ENCODE results near the gene UBAP2.

The UBAP2 gene

GRCh38 chr9:34065541-34065940 lies 16.9 kb upstream of the UBAP2 start:
- H2AFZ ChIP-seq (ENCODE audit: insufficient read depth, low read length, poor library complexity), result no peak overlapping the region
- no peak overlapping the region for H3K9ac ChIP-seq (ENCODE audit: low read length)
- no peaks in the 10 kb centered on the region for H3K36me3 ChIP-seq (ENCODE audit: control insufficient read depth in 1 of 2, insufficient read depth in 2 of 2, low read length in 2 of 2)
- no peak overlapping the region for H3K18ac ChIP-seq (ENCODE audit: low read length)
- no peaks in the 10 kb centered on the region for H3K27me3 ChIP-seq (ENCODE audit: insufficient read depth, low read length)
- H3K4me3 ChIP-seq (ENCODE audit: low read depth, low read length), result no peak overlapping the region
- no peak overlapping the region for H4K12ac ChIP-seq (ENCODE audit: low read depth, low read length)
- H3K4ac ChIP-seq (ENCODE audit: low read depth, low read length), result no peak overlapping the region
- DNase-seq, result no peak
- no peaks in the 10 kb centered on the region for H3K4me1 ChIP-seq (ENCODE audit: control insufficient read depth in 1 of 2, insufficient read depth in 2 of 2, low read length in 2 of 2)
- H3K14ac ChIP-seq (ENCODE audit: low read length), result no peak overlapping the region
- no peak overlapping the region for H4K91ac ChIP-seq (ENCODE audit: low read depth, low read length)
- no peaks in the 10 kb centered on the region for H3K9me3 ChIP-seq (ENCODE audit: insufficient read depth, low read depth, low read length)
- H2BK5ac ChIP-seq (ENCODE audit: low read depth, low read length, poor library complexity), result no peak overlapping the region
- H3K79me1 ChIP-seq (ENCODE audit: low read length), result peaks cover 1% of the 10 kb centered on the region
- no peaks in the 10 kb centered on the region for H3K79me2 ChIP-seq (ENCODE audit: control insufficient read depth, insufficient read depth, low read length, poor library complexity)
- H2BK120ac ChIP-seq (ENCODE audit: insufficient read depth, low read length, poor library complexity), result no peak overlapping the region
- no peak overlapping the region for H3K4me2 ChIP-seq (ENCODE audit: low read length)
- no CpG with 5 or more reads among the region's 3 CpGs for WGBS (ENCODE audit: extremely low coverage, insufficient coverage, insufficient read length)
- H2BK12ac ChIP-seq (ENCODE audit: low read length), result no peak overlapping the region
- H3K27ac ChIP-seq (ENCODE audit: low read depth, low read length), result no peak overlapping the region
- H2AK5ac ChIP-seq (ENCODE audit: low read length), result no peak overlapping the region
- H4K8ac ChIP-seq (ENCODE audit: low read depth, low read length), result no peak overlapping the region
- no peak overlapping the region for H3K23ac ChIP-seq (ENCODE audit: low read length)

GRCh38 chr9:34059954-34060353 lies 11.3 kb upstream of the UBAP2 start:
- no peaks in the 10 kb centered on the region for H3K79me1 ChIP-seq (ENCODE audit: low read length)
- no peaks in the 10 kb centered on the region for H3K79me2 ChIP-seq (ENCODE audit: control insufficient read depth, insufficient read depth, low read length, poor library complexity)
- no peak overlapping the region for H3K4ac ChIP-seq (ENCODE audit: low read depth, low read length)
- H4K12ac ChIP-seq (ENCODE audit: low read depth, low read length), result no peak overlapping the region
- DNase-seq, result no peak
- H3K4me2 ChIP-seq (ENCODE audit: low read length), result no peak overlapping the region
- H3K27ac ChIP-seq (ENCODE audit: low read depth, low read length), result no peak overlapping the region
- no peaks in the 10 kb centered on the region for H3K36me3 ChIP-seq (ENCODE audit: control insufficient read depth in 1 of 2, insufficient read depth in 2 of 2, low read length in 2 of 2)
- H2BK5ac ChIP-seq (ENCODE audit: low read depth, low read length, poor library complexity), result no peak overlapping the region
- no peak overlapping the region for H2AK5ac ChIP-seq (ENCODE audit: low read length)
- no peak overlapping the region for H2AFZ ChIP-seq (ENCODE audit: insufficient read depth, low read length, poor library complexity)
- WGBS (ENCODE audit: extremely low coverage, insufficient coverage, insufficient read length), result no CpG with 5 or more reads among the region's 3 CpGs
- no peaks in the 10 kb centered on the region for H3K27me3 ChIP-seq (ENCODE audit: insufficient read depth, low read length)
- no peak overlapping the region for H3K14ac ChIP-seq (ENCODE audit: low read length)
- H3K9ac ChIP-seq (ENCODE audit: low read length), result no peak overlapping the region
- H2BK120ac ChIP-seq (ENCODE audit: insufficient read depth, low read length, poor library complexity), result no peak overlapping the region
- H2BK12ac ChIP-seq (ENCODE audit: low read length), result no peak overlapping the region
- H3K18ac ChIP-seq (ENCODE audit: low read length), result no peak overlapping the region
- H3K4me1 ChIP-seq (ENCODE audit: control insufficient read depth in 1 of 2, insufficient read depth in 2 of 2, low read length in 2 of 2), result no peaks in the 10 kb centered on the region
- no peak overlapping the region for H3K4me3 ChIP-seq (ENCODE audit: low read depth, low read length)
- H4K91ac ChIP-seq (ENCODE audit: low read depth, low read length), result no peak overlapping the region
- no peak overlapping the region for H4K8ac ChIP-seq (ENCODE audit: low read depth, low read length)
- no peak overlapping the region for H3K23ac ChIP-seq (ENCODE audit: low read length)
- no peaks in the 10 kb centered on the region for H3K9me3 ChIP-seq (ENCODE audit: insufficient read depth, low read depth, low read length)

GRCh38 chr9:34059281-34059680 lies 10.6 kb upstream of the UBAP2 start:
- Histone ChIP-seq H3K79me2 (ENCODE audit: control insufficient read depth, insufficient read depth, low read length, poor library complexity) (no peaks in the 10 kb centered on the region), H3K4me3 (ENCODE audit: low read depth, low read length) (no peak overlapping the region), H2BK12ac (ENCODE audit: low read length) (no peak overlapping the region), H3K27ac (ENCODE audit: low read depth, low read length) (no peak overlapping the region), H3K36me3 (ENCODE audit: control insufficient read depth in 1 of 2, insufficient read depth in 2 of 2, low read length in 2 of 2) (no peaks in the 10 kb centered on the region), H3K4me2 (ENCODE audit: low read length) (no peak overlapping the region), H2AFZ (ENCODE audit: insufficient read depth, low read length, poor library complexity) (no peak overlapping the region), H3K14ac (ENCODE audit: low read length) (no peak overlapping the region), H3K9me3 (ENCODE audit: insufficient read depth, low read depth, low read length) (no peaks in the 10 kb centered on the region), H3K4ac (ENCODE audit: low read depth, low read length) (no peak overlapping the region), H3K27me3 (ENCODE audit: insufficient read depth, low read length) (no peaks in the 10 kb centered on the region), H4K8ac (ENCODE audit: low read depth, low read length) (no peak overlapping the region), H3K79me1 (ENCODE audit: low read length) (no peaks in the 10 kb centered on the region), H3K9ac (ENCODE audit: low read length) (no peak overlapping the region), H2AK5ac (ENCODE audit: low read length) (no peak overlapping the region), H3K18ac (ENCODE audit: low read length) (no peak overlapping the region), H2BK120ac (ENCODE audit: insufficient read depth, low read length, poor library complexity) (no peak overlapping the region), H3K23ac (ENCODE audit: low read length) (no peak overlapping the region), H2BK5ac (ENCODE audit: low read depth, low read length, poor library complexity) (no peak overlapping the region), H3K4me1 (ENCODE audit: control insufficient read depth in 1 of 2, insufficient read depth in 2 of 2, low read length in 2 of 2) (no peaks in the 10 kb centered on the region), H4K91ac (ENCODE audit: low read depth, low read length) (no peak overlapping the region), H4K12ac (ENCODE audit: low read depth, low read length) (no peak overlapping the region)
- DNase-seq, result no peak
- no CpG with 5 or more reads among the region's 3 CpGs for WGBS (ENCODE audit: extremely low coverage, insufficient coverage, insufficient read length)

- Histone ChIP-seq H3K9ac (ENCODE audit: low read length) (no peak overlapping the region), H2BK120ac (ENCODE audit: insufficient read depth, low read length, poor library complexity) (no peak overlapping the region), H3K36me3 (ENCODE audit: control insufficient read depth in 1 of 2, insufficient read depth in 2 of 2, low read length in 2 of 2) (no peaks in the 10 kb centered on the region), H2AK5ac (ENCODE audit: low read length) (peak overlapping the region; percentile 13), H4K91ac (ENCODE audit: low read depth, low read length) (peak overlapping the region; percentile 59), H3K4me1 (ENCODE audit: control insufficient read depth in 1 of 2, insufficient read depth in 2 of 2, low read length in 2 of 2) (peaks cover 0 to 7% of the 10 kb centered on the region in 2 experiments), H3K9me3 (ENCODE audit: insufficient read depth, low read depth, low read length) (no peaks in the 10 kb centered on the region), H3K27me3 (ENCODE audit: insufficient read depth, low read length) (no peaks in the 10 kb centered on the region), H4K8ac (ENCODE audit: low read depth, low read length) (peak overlapping the region; percentile 91), H3K27ac (ENCODE audit: low read depth, low read length) (no peak overlapping the region), H3K79me2 (ENCODE audit: control insufficient read depth, insufficient read depth, low read length, poor library complexity) (peaks cover 19% of the 10 kb centered on the region), H3K79me1 (ENCODE audit: low read length) (peaks cover 12% of the 10 kb centered on the region), H3K4ac (ENCODE audit: low read depth, low read length) (no peak overlapping the region), H3K23ac (ENCODE audit: low read length) (no peak overlapping the region), H3K4me3 (ENCODE audit: low read depth, low read length) (peak overlapping the region; percentile 95), H3K18ac (ENCODE audit: low read length) (no peak overlapping the region), H3K14ac (ENCODE audit: low read length) (peak overlapping the region; percentile 38), H3K4me2 (ENCODE audit: low read length) (peak overlapping the region; percentile 81), H2BK12ac (ENCODE audit: low read length) (no peak overlapping the region), H4K12ac (ENCODE audit: low read depth, low read length) (peak overlapping the region; percentile 87), H2BK5ac (ENCODE audit: low read depth, low read length, poor library complexity) (no peak overlapping the region), H2AFZ (ENCODE audit: insufficient read depth, low read length, poor library complexity) (peak overlapping the region; percentile 62)
- DNase-seq, result no peak
- no CpG with 5 or more reads among the region's 18 CpGs for WGBS (ENCODE audit: extremely low coverage, insufficient coverage, insufficient read length)
Measured at GRCh38 chr9:34049630-34050384, 1.1 kb upstream of the UBAP2 start.
